Measurements from ENCODE around the gene OPN1SW. TPM values are rescaled to one million over a fixed set of nuclear protein-coding genes. Genes with fewer than 3 reads are reported as not detected.

OPN1SW gene
- total RNA-seq, 1 donor from 2014 or later: not detected

GRCh38 chr7:128747327-128748079, 28.1 kb downstream of the OPN1SW start:
- Mint-ChIP-seq H3K36me3 (ENCODE audit: unreplicated experiment) (no peaks in the 10 kb centered on the region), H3K27me3 (ENCODE audit: unreplicated experiment) (no peaks in the 10 kb centered on the region), H3K4me1 (ENCODE audit: low read depth, unreplicated experiment) (peaks cover 3% of the 10 kb centered on the region), H3K4me3 (ENCODE audit: unreplicated experiment) (no peak overlapping the region), H3K9me3 (ENCODE audit: unreplicated experiment) (no peaks in the 10 kb centered on the region), H3K27ac (ENCODE audit: unreplicated experiment) (no peak overlapping the region)
- TF ChIP-seq CTCF (IDR thresholded peaks at IDR 0.05; ENCODE audit: partially characterized antibody, unreplicated experiment): no peak
- no peak for DNase-seq

GRCh38 chr7:128745706-128746105, 29.9 kb downstream of the OPN1SW start:
- Mint-ChIP-seq H3K27ac (ENCODE audit: unreplicated experiment) (no peak overlapping the region), H3K4me1 (ENCODE audit: low read depth, unreplicated experiment) (peaks cover 3% of the 10 kb centered on the region), H3K9me3 (ENCODE audit: unreplicated experiment) (no peaks in the 10 kb centered on the region), H3K4me3 (ENCODE audit: unreplicated experiment) (no peak overlapping the region), H3K27me3 (ENCODE audit: unreplicated experiment) (no peaks in the 10 kb centered on the region), H3K36me3 (ENCODE audit: unreplicated experiment) (no peaks in the 10 kb centered on the region)
- no peak for DNase-seq
- no peak for TF ChIP-seq CTCF (IDR thresholded peaks at IDR 0.05; ENCODE audit: partially characterized antibody, unreplicated experiment)

GRCh38 chr7:128744366-128744905, 31.2 kb downstream of the OPN1SW start:
- no peak for DNase-seq
- no peak overlapping the region for H3K27ac Mint-ChIP-seq (ENCODE audit: unreplicated experiment)
- H3K9me3 Mint-ChIP-seq (ENCODE audit: unreplicated experiment): no peaks in the 10 kb centered on the region
- no peaks in the 10 kb centered on the region for H3K27me3 Mint-ChIP-seq (ENCODE audit: unreplicated experiment)
- no peaks in the 10 kb centered on the region for H3K36me3 Mint-ChIP-seq (ENCODE audit: unreplicated experiment)
- no peak for TF ChIP-seq CTCF (IDR thresholded peaks at IDR 0.05; ENCODE audit: partially characterized antibody, unreplicated experiment)
- peaks cover 8% of the 10 kb centered on the region for H3K4me1 Mint-ChIP-seq (ENCODE audit: low read depth, unreplicated experiment)
- no peak overlapping the region for H3K4me3 Mint-ChIP-seq (ENCODE audit: unreplicated experiment)

GRCh38 chr7:128743112-128743772, 32.4 kb downstream of the OPN1SW start:
- Mint-ChIP-seq H3K4me1 (ENCODE audit: low read depth, unreplicated experiment) (peaks cover 8% of the 10 kb centered on the region), H3K27me3 (ENCODE audit: unreplicated experiment) (no peaks in the 10 kb centered on the region), H3K4me3 (ENCODE audit: unreplicated experiment) (no peak overlapping the region), H3K36me3 (ENCODE audit: unreplicated experiment) (no peaks in the 10 kb centered on the region), H3K9me3 (ENCODE audit: unreplicated experiment) (no peaks in the 10 kb centered on the region), H3K27ac (ENCODE audit: unreplicated experiment) (no peak overlapping the region)
- TF ChIP-seq CTCF (IDR thresholded peaks at IDR 0.05; ENCODE audit: partially characterized antibody, unreplicated experiment): no peak
- no peak for DNase-seq

GRCh38 chr7:128742206-128742605, 33.4 kb downstream of the OPN1SW start:
- no peaks in the 10 kb centered on the region for H3K36me3 Mint-ChIP-seq (ENCODE audit: unreplicated experiment)
- no peak for TF ChIP-seq CTCF (IDR thresholded peaks at IDR 0.05; ENCODE audit: partially characterized antibody, unreplicated experiment)
- H3K27me3 Mint-ChIP-seq (ENCODE audit: unreplicated experiment): no peaks in the 10 kb centered on the region
- H3K4me1 Mint-ChIP-seq (ENCODE audit: low read depth, unreplicated experiment): peaks cover 8% of the 10 kb centered on the region
- DNase-seq: no peak
- no peak overlapping the region for H3K4me3 Mint-ChIP-seq (ENCODE audit: unreplicated experiment)
- H3K27ac Mint-ChIP-seq (ENCODE audit: unreplicated experiment): no peak overlapping the region
- no peaks in the 10 kb centered on the region for H3K9me3 Mint-ChIP-seq (ENCODE audit: unreplicated experiment)

Data from glutamatergic neuron (in vitro differentiated cells).